DND-41 (cell line): ENCODE measurements around the gene RAB33B.
"Not testable (repeated sequence)": the region's sequence is repeated elsewhere in the genome, so short reads cannot be mapped to it uniquely, and the experiment has no call there.

ENCODE experiments used
- ATAC-seq: fragments of 200-7000 bp; cut with Tn5 transposase; 3 replicates; pipeline ENCODE4 v1.9.1; 2021; ENCODE audit warnings: low read depth; ENCODE audit not compliant: insufficient read depth
- DNase-seq: peaks from one replicate; pipeline ENCODE4 v3.0.0-alpha.2; 2020
- H2AFZ ChIP-seq: 2 replicates; pipeline ENCODE4 v1.6.0; 2012; ENCODE audit warnings: low read depth, low read length
- H3K27ac ChIP-seq: 2 replicates; pipeline ENCODE4 v1.5.1; 2012; ENCODE audit warnings: low read length, inconsistent platforms
- H3K27me3 ChIP-seq: fragments of 200-600 bp; sonication (generic); 2 replicates; pipeline ENCODE4 v1.6.0; 2012; ENCODE audit warnings: low read length, mild to moderate bottlenecking, inconsistent platforms; ENCODE audit not compliant: insufficient read depth, poor library complexity
- H3K36me3 ChIP-seq: 2 replicates; pipeline ENCODE4 v1.5.1; 2012; ENCODE audit warnings: low read length, inconsistent platforms; ENCODE audit not compliant: insufficient read depth
- H3K4me1 ChIP-seq: 2 replicates; pipeline ENCODE4 v1.5.1; 2012; ENCODE audit warnings: mild to moderate bottlenecking, low read length; ENCODE audit not compliant: insufficient read depth
- H3K4me2 ChIP-seq: 2 replicates; pipeline ENCODE4 v1.6.0; 2012; ENCODE audit warnings: mild to moderate bottlenecking, moderate library complexity, low read length, inconsistent platforms; ENCODE audit not compliant: insufficient read depth
- H3K4me3 ChIP-seq, 2 experiments: fragments of 200-600 bp in 1 of 2; shearing (Covaris generic) in 1 of 2; 2 replicates each; pipeline ENCODE4 v1.5.1; 2012 to 2016; ENCODE audit warnings: inconsistent platforms in 2 of 2, low read length in 2 of 2, mild to moderate bottlenecking in 2 of 2, low read depth in 1 of 2, moderate library complexity in 1 of 2
- H3K79me2 ChIP-seq: 2 replicates; pipeline ENCODE4 v1.6.0; 2012; ENCODE audit warnings: low read length, inconsistent platforms; ENCODE audit not compliant: insufficient read depth
- H3K9ac ChIP-seq: 2 replicates; pipeline ENCODE4 v1.6.0; 2012; ENCODE audit warnings: low read depth, mild to moderate bottlenecking, inconsistent platforms, low read length, moderate library complexity
- H3K9me3 ChIP-seq: 2 replicates; pipeline ENCODE4 v1.5.1; 2012; ENCODE audit warnings: low read length, moderate library complexity, mild to moderate bottlenecking, inconsistent platforms; ENCODE audit not compliant: insufficient read depth, severe bottlenecking
- H4K20me1 ChIP-seq: 2 replicates; pipeline ENCODE4 v1.6.0; 2012; ENCODE audit warnings: low read length; ENCODE audit not compliant: insufficient read depth
- EZH2 ChIP-seq: IDR thresholded peaks from 3 replicates; pipeline ENCODE4 v1.6.1; 2012; ENCODE audit warnings: borderline replicate concordance, low read depth, mild to moderate bottlenecking, moderate library complexity, low read length, inconsistent platforms; ENCODE audit not compliant: severe bottlenecking
- TF ChIP-seq, protein P1 (sequence below): IDR thresholded peaks from 2 replicates; pipeline ENCODE4 v1.5.1; 2012; ENCODE audit warnings: borderline replicate concordance, low read length, moderate library complexity, mild to moderate bottlenecking; ENCODE audit not compliant: poor library complexity, severe bottlenecking; ENCODE audit errors: extremely low read depth

RAB33B gene

DNA sequence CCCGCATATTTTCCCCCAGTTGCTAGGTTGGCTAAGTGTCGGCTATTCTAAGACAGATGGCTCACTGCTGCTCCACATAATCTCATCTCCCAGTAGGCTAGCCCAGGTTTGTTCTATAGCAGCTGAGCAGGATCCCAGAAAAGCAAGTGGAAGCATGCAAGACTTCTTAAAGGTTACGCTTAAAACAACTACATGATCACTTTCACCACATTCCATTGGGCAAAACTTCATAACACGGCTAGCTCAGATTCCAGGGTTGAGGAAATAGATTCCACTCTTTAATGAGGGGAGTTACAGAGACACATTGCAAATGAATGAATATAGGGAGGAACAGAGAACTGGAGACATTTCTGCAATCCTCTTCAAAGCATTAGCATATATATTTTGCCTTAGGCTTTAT lies 12.9 kb upstream of the RAB33B start:
- TF ChIP-seq, protein P1, sequence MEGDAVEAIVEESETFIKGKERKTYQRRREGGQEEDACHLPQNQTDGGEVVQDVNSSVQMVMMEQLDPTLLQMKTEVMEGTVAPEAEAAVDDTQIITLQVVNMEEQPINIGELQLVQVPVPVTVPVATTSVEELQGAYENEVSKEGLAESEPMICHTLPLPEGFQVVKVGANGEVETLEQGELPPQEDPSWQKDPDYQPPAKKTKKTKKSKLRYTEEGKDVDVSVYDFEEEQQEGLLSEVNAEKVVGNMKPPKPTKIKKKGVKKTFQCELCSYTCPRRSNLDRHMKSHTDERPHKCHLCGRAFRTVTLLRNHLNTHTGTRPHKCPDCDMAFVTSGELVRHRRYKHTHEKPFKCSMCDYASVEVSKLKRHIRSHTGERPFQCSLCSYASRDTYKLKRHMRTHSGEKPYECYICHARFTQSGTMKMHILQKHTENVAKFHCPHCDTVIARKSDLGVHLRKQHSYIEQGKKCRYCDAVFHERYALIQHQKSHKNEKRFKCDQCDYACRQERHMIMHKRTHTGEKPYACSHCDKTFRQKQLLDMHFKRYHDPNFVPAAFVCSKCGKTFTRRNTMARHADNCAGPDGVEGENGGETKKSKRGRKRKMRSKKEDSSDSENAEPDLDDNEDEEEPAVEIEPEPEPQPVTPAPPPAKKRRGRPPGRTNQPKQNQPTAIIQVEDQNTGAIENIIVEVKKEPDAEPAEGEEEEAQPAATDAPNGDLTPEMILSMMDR: no peak
- no peak for TF ChIP-seq EZH2
- Histone ChIP-seq H2AFZ (no peak overlapping the region), H3K9me3 (peaks cover 12% of the 10 kb centered on the region), H3K4me1 (no peaks in the 10 kb centered on the region), H3K27ac (no peak overlapping the region), H3K4me3 (no peak overlapping the region), H3K27me3 (no peaks in the 10 kb centered on the region), H4K20me1 (no peaks in the 10 kb centered on the region), H3K79me2 (no peaks in the 10 kb centered on the region), H3K9ac (no peak overlapping the region), H3K4me2 (no peak overlapping the region), H3K36me3 (peaks cover 5% of the 10 kb centered on the region; the same call in 1 of the 2 replicates)
- DNase-seq (no peak), ATAC-seq (no peak)

- Histone ChIP-seq H3K27me3 (no peaks in the 10 kb centered on the region), H4K20me1 (no peaks in the 10 kb centered on the region), H3K4me3 (no peak overlapping the region), H3K36me3 (no peaks in the 10 kb centered on the region), H3K4me2 (no peak overlapping the region), H2AFZ (no peak overlapping the region), H3K9me3 (peaks cover 6% of the 10 kb centered on the region), H3K79me2 (no peaks in the 10 kb centered on the region), H3K27ac (no peak overlapping the region), H3K4me1 (no peaks in the 10 kb centered on the region), H3K9ac (no peak overlapping the region)
- DNase-seq (no peak), ATAC-seq (no peak)
- TF ChIP-seq, protein P1: no peak
- TF ChIP-seq EZH2: no peak
Observed at GRCh38 chr4:139443661-139444060, 10.3 kb upstream of the RAB33B start.

- not testable (repeated sequence) for H3K4me1 ChIP-seq, H3K9me3 ChIP-seq, H3K36me3 ChIP-seq, H3K27me3 ChIP-seq, H3K27ac ChIP-seq, H3K4me3 ChIP-seq, DNase-seq, H3K79me2 ChIP-seq, H2AFZ ChIP-seq, H3K4me2 ChIP-seq, H4K20me1 ChIP-seq, H3K9ac ChIP-seq, ATAC-seq
Observed at GRCh38 chr4:139444881-139445280, 9.0 kb upstream of the RAB33B start.

- not testable (repeated sequence) for H3K27me3 ChIP-seq, H2AFZ ChIP-seq, H3K36me3 ChIP-seq, H3K4me1 ChIP-seq, H3K27ac ChIP-seq, H3K4me3 ChIP-seq, H3K9ac ChIP-seq, ATAC-seq, H3K9me3 ChIP-seq, H4K20me1 ChIP-seq, DNase-seq, H3K4me2 ChIP-seq, H3K79me2 ChIP-seq
Observed at GRCh38 chr4:139447078-139447477, 6.8 kb upstream of the RAB33B start.
